ENCODE measurements around the gene PLCB4.

DNA sequence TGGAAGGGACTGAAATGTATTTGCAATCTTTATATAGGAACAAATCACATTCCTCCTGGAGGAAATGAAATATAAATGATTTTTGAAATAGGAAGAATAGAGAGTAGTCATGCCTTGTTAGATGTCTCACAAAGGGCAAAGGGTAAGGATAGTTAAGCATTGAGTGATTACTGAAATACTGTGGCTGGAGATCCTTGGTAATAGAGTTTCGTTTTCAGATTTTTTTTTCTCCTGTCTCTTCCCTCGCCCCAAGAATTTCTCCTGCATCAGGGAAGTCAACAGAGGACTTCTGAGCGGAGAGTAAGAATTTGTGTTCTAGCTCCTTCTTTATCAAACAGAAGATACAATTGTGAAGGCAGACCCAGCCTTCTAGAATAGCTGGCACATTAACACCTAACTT, 79.4 kb downstream of the PLCB4 start:
- TF ChIP-seq, protein P1, sequence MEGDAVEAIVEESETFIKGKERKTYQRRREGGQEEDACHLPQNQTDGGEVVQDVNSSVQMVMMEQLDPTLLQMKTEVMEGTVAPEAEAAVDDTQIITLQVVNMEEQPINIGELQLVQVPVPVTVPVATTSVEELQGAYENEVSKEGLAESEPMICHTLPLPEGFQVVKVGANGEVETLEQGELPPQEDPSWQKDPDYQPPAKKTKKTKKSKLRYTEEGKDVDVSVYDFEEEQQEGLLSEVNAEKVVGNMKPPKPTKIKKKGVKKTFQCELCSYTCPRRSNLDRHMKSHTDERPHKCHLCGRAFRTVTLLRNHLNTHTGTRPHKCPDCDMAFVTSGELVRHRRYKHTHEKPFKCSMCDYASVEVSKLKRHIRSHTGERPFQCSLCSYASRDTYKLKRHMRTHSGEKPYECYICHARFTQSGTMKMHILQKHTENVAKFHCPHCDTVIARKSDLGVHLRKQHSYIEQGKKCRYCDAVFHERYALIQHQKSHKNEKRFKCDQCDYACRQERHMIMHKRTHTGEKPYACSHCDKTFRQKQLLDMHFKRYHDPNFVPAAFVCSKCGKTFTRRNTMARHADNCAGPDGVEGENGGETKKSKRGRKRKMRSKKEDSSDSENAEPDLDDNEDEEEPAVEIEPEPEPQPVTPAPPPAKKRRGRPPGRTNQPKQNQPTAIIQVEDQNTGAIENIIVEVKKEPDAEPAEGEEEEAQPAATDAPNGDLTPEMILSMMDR (IDR thresholded peaks at IDR 0.05): no peak
- TF ChIP-seq POLR2A (IDR thresholded peaks at IDR 0.05): no peak

Data from adrenal gland (tissue), 5 donors.